Vagina (tissue), 2 donors: ENCODE measurements around the gene RIN3. TPM values are rescaled to one million over a fixed set of nuclear protein-coding genes. Genes with fewer than 3 reads are reported as not detected.

Experiments used
- DNase-seq, 2 donors: peaks; one replicate each; pipeline ENCODE4 v3.0.0-alpha.2; 2017; ENCODE audit errors: extremely low spot score in 2 of 2
- H3K27ac ChIP-seq: fragments of 200-600 bp; sonication (generic); one replicate; pipeline ENCODE4 v1.5.1; 2019
- H3K27me3 ChIP-seq: fragments of 200-600 bp; sonication (generic); one replicate; pipeline ENCODE4 v1.5.1; 2019
- H3K36me3 ChIP-seq, 2 donors: fragments of 200-600 bp; sonication (generic); one replicate each; pipeline ENCODE4 v1.5.1; 2017 to 2019
- H3K4me1 ChIP-seq: fragments of 200-600 bp; sonication (generic); one replicate; pipeline ENCODE4 v1.5.1; 2019
- H3K4me3 ChIP-seq, 2 donors: fragments of 200-600 bp; sonication (generic); 1 replicate in 1 of 2; 2 replicates in 1 of 2; pipeline ENCODE4 v1.5.1; 2016 to 2019
- H3K9me3 ChIP-seq: fragments of 200-600 bp; sonication (generic); one replicate; pipeline ENCODE4 v1.5.1; 2019
- CTCF ChIP-seq, 3 experiments: fragments of 450-650 bp in 2 of 3; fragments of 200-600 bp in 1 of 3; sonication (generic) in 1 of 3; IDR thresholded peaks; one replicate each; pipeline ENCODE4 v1.5.1; 2017 to 2019; ENCODE audit warnings: antibody characterized with exemption in 3 of 3, mild to moderate bottlenecking in 2 of 3, moderate library complexity in 2 of 3
- POLR2A ChIP-seq, 2 donors: fragments of 450-650 bp; IDR thresholded peaks; one replicate each; pipeline ENCODE4 v1.6.1; 2017; ENCODE audit warnings: antibody characterized with exemption in 2 of 2, mild to moderate bottlenecking in 2 of 2, moderate library complexity in 2 of 2
- POLR2AphosphoS5 ChIP-seq, 2 donors: sonication (generic); formaldehyde crosslinking; IDR thresholded peaks; one replicate each; pipeline ENCODE4 v1.9.0; 2017; ENCODE audit warnings: antibody characterized with exemption in 2 of 2, mild to moderate bottlenecking in 2 of 2, low read depth in 1 of 2; ENCODE audit not compliant: insufficient read depth in 1 of 2
- intact Hi-C: fragments of 100-400 bp; cut with DNase I; formaldehyde crosslinking; loops from one replicate; pipeline ENCODE4 v1.15.1; 2023
- total RNA-seq: library from RNA; depleted of rRNA; stranded (reverse); fragments of >200 nt; gene quantifications from one replicate; pipeline ENCODE4 v1.2.3, GENCODE V29; 2016

The RIN3 gene
- total RNA-seq, 1 donor from 2014 or later: 22.6 TPM

- TF ChIP-seq POLR2A (IDR thresholded peaks at IDR 0.05) (no peak), CTCF (IDR thresholded peaks at IDR 0.05) (no peak), POLR2AphosphoS5 (IDR thresholded peaks at IDR 0.05; ENCODE audit: insufficient read depth in 1 of 2, low read depth in 1 of 2) (no peak)
- Histone ChIP-seq H3K4me3 (no peak overlapping the region), H3K9me3 (no peaks in the 10 kb centered on the region), H3K27me3 (no peaks in the 10 kb centered on the region), H3K36me3 (no peaks in the 10 kb centered on the region), H3K4me1 (peaks cover 10% of the 10 kb centered on the region), H3K27ac (peak overlapping the region; percentile 13)
- no peak for DNase-seq
- intact Hi-C loops: no loop called here
These were observed 102.6 kb downstream of the RIN3 start for GRCh38 chr14:92616178-92616577.

GRCh38 chr14:92617581-92617980 is 104.0 kb downstream of the RIN3 start:
- Histone ChIP-seq H3K4me3 (no peak overlapping the region), H3K4me1 (peaks cover 10% of the 10 kb centered on the region), H3K27me3 (no peaks in the 10 kb centered on the region), H3K9me3 (no peaks in the 10 kb centered on the region), H3K27ac (no peak overlapping the region), H3K36me3 (no peaks in the 10 kb centered on the region)
- intact Hi-C loops: no loop called here
- DNase-seq: no peak
- TF ChIP-seq POLR2A (IDR thresholded peaks at IDR 0.05) (no peak), CTCF (IDR thresholded peaks at IDR 0.05) (no peak), POLR2AphosphoS5 (IDR thresholded peaks at IDR 0.05; ENCODE audit: insufficient read depth in 1 of 2, low read depth in 1 of 2) (no peak)

- Histone ChIP-seq H3K27me3 (no peaks in the 10 kb centered on the region), H3K27ac (peak overlapping the region; percentile 46), H3K9me3 (no peaks in the 10 kb centered on the region), H3K4me1 (peaks cover 10% of the 10 kb centered on the region), H3K4me3 (no peak overlapping the region), H3K36me3 (no peaks in the 10 kb centered on the region)
- no peak for DNase-seq
- TF ChIP-seq POLR2AphosphoS5 (IDR thresholded peaks at IDR 0.05; ENCODE audit: insufficient read depth in 1 of 2, low read depth in 1 of 2) (no peak), CTCF (IDR thresholded peaks at IDR 0.05) (no peak), POLR2A (IDR thresholded peaks at IDR 0.05) (no peak)
- intact Hi-C loops: no loop called here
These were observed 106.3 kb downstream of the RIN3 start for GRCh38 chr14:92619671-92620456.

GRCh38 chr14:92622311-92622710 is 108.7 kb downstream of the RIN3 start:
- Histone ChIP-seq H3K27me3 (no peaks in the 10 kb centered on the region), H3K36me3 (peaks cover 0 to 1% of the 10 kb centered on the region in 2 donors), H3K9me3 (no peaks in the 10 kb centered on the region), H3K4me3 (no peak overlapping the region), H3K27ac (no peak overlapping the region), H3K4me1 (peaks cover 16% of the 10 kb centered on the region)
- intact Hi-C loops: no loop called here
- DNase-seq: no peak
- TF ChIP-seq POLR2AphosphoS5 (IDR thresholded peaks at IDR 0.05; ENCODE audit: insufficient read depth in 1 of 2, low read depth in 1 of 2) (no peak), POLR2A (IDR thresholded peaks at IDR 0.05) (no peak), CTCF (IDR thresholded peaks at IDR 0.05) (no peak)

GRCh38 chr14:92624764-92625163 is 111.2 kb downstream of the RIN3 start:
- intact Hi-C loops: no loop called here

More at GRCh38 chr14:92624764-92625163, 111.2 kb downstream of the RIN3 start:
- Histone ChIP-seq H3K27me3 (no peaks in the 10 kb centered on the region), H3K36me3 (peaks cover 0 to 5% of the 10 kb centered on the region in 2 donors), H3K27ac (peak overlapping the region; percentile 65), H3K9me3 (no peaks in the 10 kb centered on the region), H3K4me3 (no peak overlapping the region), H3K4me1 (peaks cover 12% of the 10 kb centered on the region)
- TF ChIP-seq POLR2AphosphoS5 (IDR thresholded peaks at IDR 0.05; ENCODE audit: insufficient read depth in 1 of 2, low read depth in 1 of 2): no peak
- no peak for TF ChIP-seq CTCF (IDR thresholded peaks at IDR 0.05)
- TF ChIP-seq POLR2A (IDR thresholded peaks at IDR 0.05): no peak
- no peak for DNase-seq
